ENCODE measurements around the gene TFF3. TPM values are rescaled to one million over a fixed set of nuclear protein-coding genes. Genes with fewer than 3 reads are reported as not detected.

TFF3 gene
- total and polyA plus RNA-seq, 10 of the 15 experiments (the other 5 are each of a cell fraction or from before 2014, with no cell fraction given): not detected

- TF ChIP-seq ZBTB4 (CRISPR knock-in tag; IDR thresholded peaks at IDR 0.05): no peak
- TF ChIP-seq SMARCA5 (IDR thresholded peaks at IDR 0.05): no peak
- TF ChIP-seq HDAC2 (IDR thresholded peaks at IDR 0.05): no peak
- TF ChIP-seq MYB (IDR thresholded peaks at IDR 0.05; ENCODE audit: borderline replicate concordance, low read depth, low read length): no peak
- TF ChIP-seq IKZF1 (conservative IDR thresholded peaks at IDR 0.05): peak; percentile 61; the same call in 1 of the 2 replicates
- TF ChIP-seq RFX5 (IDR thresholded peaks at IDR 0.05; ENCODE audit: low read depth, low read length): no peak
- TF ChIP-seq CHD4 (IDR thresholded peaks at IDR 0.05): no peak
- TF ChIP-seq ASH2L (IDR thresholded peaks at IDR 0.05; ENCODE audit: borderline replicate concordance, low read depth): no peak
- TF ChIP-seq STAT3 (IDR thresholded peaks at IDR 0.05; ENCODE audit: low read depth, low read length): no peak
- TF ChIP-seq CHD2 (IDR thresholded peaks at IDR 0.05; ENCODE audit: borderline replicate concordance, low read depth, low read length): no peak
- no peak for TF ChIP-seq CBX5 (IDR thresholded peaks at IDR 0.05; ENCODE audit: low read depth)
- TF ChIP-seq NR2F1 (conservative IDR thresholded peaks at IDR 0.05): peak; percentile 75; the same call in 1 of the 2 replicates
- peak; percentile 21; the same call in 1 of the 2 replicates for TF ChIP-seq EED (IDR thresholded peaks at IDR 0.05; ENCODE audit: low read depth)
- no peak for TF ChIP-seq POLR2AphosphoS5 (IDR thresholded peaks at IDR 0.05; ENCODE audit: low read length)
- TF ChIP-seq SRF (IDR thresholded peaks at IDR 0.05; ENCODE audit: low read depth in 2 of 2, low read length in 2 of 2): no peak
- no peak for TF ChIP-seq CHD1 (IDR thresholded peaks at IDR 0.05; ENCODE audit: low read depth, low read length)
- no peak for TF ChIP-seq MEF2A (IDR thresholded peaks at IDR 0.05; ENCODE audit: insufficient read depth, low read depth, low read length)
- TF ChIP-seq KAT2A (conservative IDR thresholded peaks at IDR 0.05; ENCODE audit: control insufficient read depth, low read depth, low read length): no peak
- no peak for TF ChIP-seq HSF1 (IDR thresholded peaks at IDR 0.05; ENCODE audit: low read depth, low read length)
- TF ChIP-seq BCLAF1 (IDR thresholded peaks at IDR 0.05): no peak
- no peak for TF ChIP-seq E2F4 (IDR thresholded peaks at IDR 0.05; ENCODE audit: low read depth, low read length)
- TF ChIP-seq BMI1 (IDR thresholded peaks at IDR 0.05; ENCODE audit: borderline replicate concordance): no peak
These were observed 15.5 kb upstream of the TFF3 start (continued) for GRCh38 chr21:42330380-42331371.

Measured in GM12878 (cell line).